ENCODE data around the gene WDR93. TPM values are rescaled to one million over a fixed set of nuclear protein-coding genes. Genes with fewer than 3 reads are reported as not detected.
A peak's percentile ranks its signal among the peaks of the same experiment; 100 is the strongest.

The WDR93 gene
- total RNA-seq, 1 experiment from 2014 or later, result 0.33 TPM

GRCh38 chr15:89751748-89752147 lies 61.1 kb downstream of the WDR93 start:
- intact Hi-C loops (cut with micrococcal nuclease), result no loop called here
- Mint-ChIP-seq H3K36me3 (ENCODE audit: insufficient read depth, unreplicated experiment) (no peaks in the 10 kb centered on the region), H3K4me1 (ENCODE audit: insufficient read depth, unreplicated experiment) (peaks cover 6% of the 10 kb centered on the region), H3K4me3 (ENCODE audit: unreplicated experiment) (peak overlapping the region; percentile 48), H3K27ac (ENCODE audit: low read depth, unreplicated experiment) (no peak overlapping the region), H3K27me3 (ENCODE audit: insufficient read depth, unreplicated experiment) (no peaks in the 10 kb centered on the region), H3K9me3 (ENCODE audit: unreplicated experiment) (no peaks in the 10 kb centered on the region)
- BruUV-seq (replicated peaks), result no TSS peak
- no peak for TF ChIP-seq CTCF (IDR thresholded peaks at IDR 0.05; ENCODE audit: unreplicated experiment)
- DNase-seq (ENCODE audit: unreplicated experiment), result no peak
- ChIA-PET POLR2A (interaction anchor here (0.5 to 2.9 kb wide), 3 partner anchors 22 to 124 kb away, joined by 3 to 10 read pairs (median 4); no protein-coding TSS in a partner anchor), CTCF (interaction anchor here (0.5 to 4.9 kb wide), 7 partner anchors 10 to 336 kb away, joined by 3 to 38 read pairs (median 3); no protein-coding TSS in a partner anchor)

- POLR2A ChIA-PET, result no interaction called here
- TF ChIP-seq CTCF (IDR thresholded peaks at IDR 0.05; ENCODE audit: unreplicated experiment), result no peak
- H3K4me3 Mint-ChIP-seq (ENCODE audit: unreplicated experiment), result no peak overlapping the region
- H3K9me3 Mint-ChIP-seq (ENCODE audit: unreplicated experiment), result no peaks in the 10 kb centered on the region
- peaks cover 6% of the 10 kb centered on the region for H3K4me1 Mint-ChIP-seq (ENCODE audit: insufficient read depth, unreplicated experiment)
- H3K27ac Mint-ChIP-seq (ENCODE audit: low read depth, unreplicated experiment), result no peak overlapping the region
- CTCF ChIA-PET, result interaction anchor here (0.8 to 4.9 kb wide), 5 partner anchors 11 to 455 kb away, joined by 3 to 38 read pairs (median 4); no protein-coding TSS in a partner anchor
- intact Hi-C loops (cut with micrococcal nuclease), result no loop called here
- H3K36me3 Mint-ChIP-seq (ENCODE audit: insufficient read depth, unreplicated experiment), result no peaks in the 10 kb centered on the region
- H3K27me3 Mint-ChIP-seq (ENCODE audit: insufficient read depth, unreplicated experiment), result no peaks in the 10 kb centered on the region
- no TSS peak for BruUV-seq (replicated peaks)
- no peak for DNase-seq (ENCODE audit: unreplicated experiment)
Measured at GRCh38 chr15:89753855-89754254, 63.2 kb downstream of the WDR93 start.

GRCh38 chr15:89754361-89755154 lies 63.9 kb downstream of the WDR93 start:
- Mint-ChIP-seq H3K4me3 (ENCODE audit: unreplicated experiment) (no peak overlapping the region), H3K9me3 (ENCODE audit: unreplicated experiment) (no peaks in the 10 kb centered on the region), H3K27me3 (ENCODE audit: insufficient read depth, unreplicated experiment) (no peaks in the 10 kb centered on the region), H3K27ac (ENCODE audit: low read depth, unreplicated experiment) (no peak overlapping the region), H3K36me3 (ENCODE audit: insufficient read depth, unreplicated experiment) (no peaks in the 10 kb centered on the region), H3K4me1 (ENCODE audit: insufficient read depth, unreplicated experiment) (peaks cover 6% of the 10 kb centered on the region)
- no TSS peak for BruUV-seq (replicated peaks)
- ChIA-PET CTCF (interaction anchor here (0.7 to 4.9 kb wide), 5 partner anchors 14 to 230 kb away, joined by 3 to 38 read pairs (median 6); no protein-coding TSS in a partner anchor), POLR2A (interaction anchor here (1.0 kb wide), 1 partner anchor 19 kb away, joined by 3 read pairs; no protein-coding TSS in a partner anchor)
- no peak for TF ChIP-seq CTCF (IDR thresholded peaks at IDR 0.05; ENCODE audit: unreplicated experiment)
- no peak for DNase-seq (ENCODE audit: unreplicated experiment)
- intact Hi-C loops (cut with micrococcal nuclease), result no loop called here

GRCh38 chr15:89755701-89756100 lies 65.1 kb downstream of the WDR93 start:
- peaks cover 6% of the 10 kb centered on the region for H3K4me1 Mint-ChIP-seq (ENCODE audit: insufficient read depth, unreplicated experiment)
- DNase-seq (ENCODE audit: unreplicated experiment), result no peak
- no peaks in the 10 kb centered on the region for H3K27me3 Mint-ChIP-seq (ENCODE audit: insufficient read depth, unreplicated experiment)
- ChIA-PET POLR2A (interaction anchor here (1.0 to 1.1 kb wide), 2 partner anchors 18 to 131 kb away, joined by 3 to 4 read pairs; no protein-coding TSS in a partner anchor), CTCF (interaction anchor here (0.7 to 4.9 kb wide), 5 partner anchors 14 to 229 kb away, joined by 3 to 38 read pairs (median 6); no protein-coding TSS in a partner anchor)
- H3K4me3 Mint-ChIP-seq (ENCODE audit: unreplicated experiment), result no peak overlapping the region
- intact Hi-C loops (cut with micrococcal nuclease), result no loop called here
- H3K9me3 Mint-ChIP-seq (ENCODE audit: unreplicated experiment), result no peaks in the 10 kb centered on the region
- no TSS peak for BruUV-seq (replicated peaks)
- H3K36me3 Mint-ChIP-seq (ENCODE audit: insufficient read depth, unreplicated experiment), result no peaks in the 10 kb centered on the region
- H3K27ac Mint-ChIP-seq (ENCODE audit: low read depth, unreplicated experiment), result no peak overlapping the region
- no peak for TF ChIP-seq CTCF (IDR thresholded peaks at IDR 0.05; ENCODE audit: unreplicated experiment)

All from MCF 10A (cell line).